Measurements from ENCODE around the gene CDKAL1. TPM values are rescaled to one million over a fixed set of nuclear protein-coding genes. Genes with fewer than 3 reads are reported as not detected.

The CDKAL1 gene
- total and polyA plus RNA-seq, 2 of the 8 experiments (the other 6 are each of a cell fraction or from before 2014, with no cell fraction given), result 8.4 to 24.6 TPM

DNA sequence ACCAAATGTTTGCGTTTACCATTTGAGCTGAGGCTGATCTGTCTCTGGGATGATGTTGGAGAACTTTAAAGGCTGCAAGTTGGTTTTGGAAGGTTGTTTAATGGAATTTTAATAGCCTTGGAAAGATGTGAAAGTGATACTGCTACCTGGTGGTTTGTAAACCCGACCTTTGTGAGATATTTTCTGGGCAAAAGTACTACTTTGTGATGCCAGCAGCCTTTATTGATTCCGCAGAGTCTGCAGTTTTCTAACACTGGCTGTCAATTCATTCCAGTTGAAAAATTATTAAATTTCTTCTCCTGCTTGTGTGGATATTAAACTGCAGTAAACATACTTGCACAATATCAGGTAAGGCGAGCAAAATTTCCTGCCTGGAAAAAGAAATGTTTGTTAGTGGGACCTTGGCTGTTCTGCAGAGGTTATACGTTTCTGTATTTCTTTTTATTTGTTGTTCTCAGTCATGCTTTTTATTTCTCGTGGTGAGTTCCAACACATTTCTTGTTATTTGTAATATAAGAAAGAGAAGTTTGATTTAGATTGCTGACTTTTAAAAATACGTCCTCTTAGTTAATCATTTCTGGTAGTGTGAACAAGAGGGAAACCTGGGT lies 322.5 kb downstream of the CDKAL1 start:
- H3K56ac ChIP-seq (replicated peaks; ENCODE audit: insufficient read length, low read depth, low read length), result no peak overlapping the region
- H3K4me2 ChIP-seq (ENCODE audit: insufficient read depth in 1 of 2, low read depth in 2 of 2, low read length in 2 of 2), result no peak overlapping the region
- H2BK120ac ChIP-seq (replicated peaks; ENCODE audit: low read depth, low read length), result no peak overlapping the region
- ChIA-PET CTCF (ENCODE audit: partially characterized antibody) (no interaction called here), POLR2A (ENCODE audit: partially characterized antibody) (no interaction called here)
- no peak overlapping the region for H3K4ac ChIP-seq (replicated peaks; ENCODE audit: insufficient read length, low read depth, low read length)
- H4K5ac ChIP-seq (ENCODE audit: insufficient read length, low read depth, low read length), result no peak overlapping the region
- no peaks in the 10 kb centered on the region for H3K79me2 ChIP-seq (ENCODE audit: control insufficient read depth in 1 of 2, insufficient read depth in 2 of 2, low read length in 2 of 2)
- H2AFZ ChIP-seq (ENCODE audit: low read length), result no peak overlapping the region
- H4K91ac ChIP-seq (replicated peaks; ENCODE audit: insufficient read length, low read length), result no peak overlapping the region
- DNase-seq (ENCODE audit: low read depth in 1 of 2, low spot score in 2 of 2), result no peak
- no peak for TF ChIP-seq TAF1 (IDR thresholded peaks at IDR 0.05; ENCODE audit: low read depth, low read length)
- TF ChIP-seq, protein P1, sequence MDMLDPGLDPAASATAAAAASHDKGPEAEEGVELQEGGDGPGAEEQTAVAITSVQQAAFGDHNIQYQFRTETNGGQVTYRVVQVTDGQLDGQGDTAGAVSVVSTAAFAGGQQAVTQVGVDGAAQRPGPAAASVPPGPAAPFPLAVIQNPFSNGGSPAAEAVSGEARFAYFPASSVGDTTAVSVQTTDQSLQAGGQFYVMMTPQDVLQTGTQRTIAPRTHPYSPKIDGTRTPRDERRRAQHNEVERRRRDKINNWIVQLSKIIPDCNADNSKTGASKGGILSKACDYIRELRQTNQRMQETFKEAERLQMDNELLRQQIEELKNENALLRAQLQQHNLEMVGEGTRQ (IDR thresholded peaks at IDR 0.05; ENCODE audit: low read length), result no peak
- H3K9ac ChIP-seq (replicated peaks in 1 of 4; ENCODE audit: extremely low read depth in 1 of 4, low read depth in 3 of 4, low read length in 3 of 4), result no peak overlapping the region
- no peak overlapping the region for H3K23ac ChIP-seq (ENCODE audit: insufficient read length)
- H3K27me3 ChIP-seq (replicated peaks in 1 of 4; ENCODE audit: control insufficient read depth in 3 of 4, extremely low read depth in 1 of 4, insufficient read depth in 3 of 4, low read length in 3 of 4), result no peaks in the 10 kb centered on the region
- no peaks in the 10 kb centered on the region for H3K36me3 ChIP-seq (ENCODE audit: control insufficient read depth in 2 of 4, insufficient read depth in 4 of 4, low read length in 3 of 4)
- no peak for FAIRE-seq
- no peak overlapping the region for H2BK12ac ChIP-seq (ENCODE audit: low read depth, low read length)
- H3K4me3 ChIP-seq (ENCODE audit: extremely low read depth in 1 of 4, insufficient read depth in 2 of 4, low read depth in 3 of 4, low read length in 4 of 4), result no peak overlapping the region
- H3K79me1 ChIP-seq (ENCODE audit: low read depth, low read length), result no peaks in the 10 kb centered on the region
- H3K9me3 ChIP-seq (ENCODE audit: insufficient read depth in 2 of 2, low read depth in 1 of 2, low read length in 1 of 2), result no peaks in the 10 kb centered on the region
- 85% methylated on average over 7 of the region's 7 CpGs; no CpG with 5 or more reads in 1 of the 2 experiments for WGBS, 2 experiments (ENCODE audit: extremely low coverage in 1 of 2, insufficient coverage in 1 of 2, insufficient read length in 1 of 2, insufficient replicate concordance in 2 of 2, low coverage in 1 of 2, low lambda C conversion rate in 2 of 2, missing lambda C conversion rate in 1 of 2)
- H3K23me2 ChIP-seq (ENCODE audit: low read depth, low read length), result no peaks in the 10 kb centered on the region
- no peak overlapping the region for H2BK20ac ChIP-seq (ENCODE audit: low read length)
- H2BK5ac ChIP-seq (ENCODE audit: low read depth, low read length), result no peak overlapping the region
- H3K4me1 ChIP-seq (replicated peaks in 1 of 4; ENCODE audit: control insufficient read depth in 3 of 4, insufficient read depth in 4 of 4, low read length in 3 of 4), result no peaks in the 10 kb centered on the region; a peak in 2 of 7 replicates
- H3K18ac ChIP-seq (ENCODE audit: extremely low read depth, low read length), result no peak overlapping the region
- H4K20me1 ChIP-seq (replicated peaks in 1 of 2; ENCODE audit: control insufficient read depth in 1 of 2, insufficient read depth in 2 of 2, low read length in 2 of 2), result no peaks in the 10 kb centered on the region
- H2AK5ac ChIP-seq (ENCODE audit: low read depth, low read length), result no peak overlapping the region
- H4K8ac ChIP-seq (ENCODE audit: extremely low read depth, insufficient read depth, low read length), result no peak overlapping the region
- H3K27ac ChIP-seq (ENCODE audit: low read depth, low read length), result no peak overlapping the region
- H2BK15ac ChIP-seq (ENCODE audit: low read length), result no peak overlapping the region
- H3K14ac ChIP-seq (ENCODE audit: insufficient read length), result no peak overlapping the region

Data from H1 (cell line).